AG04450 (cell line): ENCODE measurements around the gene PARD3B. TPM values are rescaled to one million over a fixed set of nuclear protein-coding genes. Genes with fewer than 3 reads are reported as not detected.
"Not testable (repeated sequence)": the region's sequence is repeated elsewhere in the genome, so short reads cannot be mapped to it uniquely, and the experiment has no call there.

Experiments
- CTCF ChIA-PET: fragments of 300-600, 350-600 bp; formaldehyde crosslinking; extraction: SDS; loops from one replicate; lab custom pipeline; 2022; ENCODE audit warnings: antibody characterized with exemption, inconsistent platforms; lab: Charles Lee
- POLR2A ChIA-PET: fragments of 350-600 bp; formaldehyde crosslinking; extraction: SDS; loops from one replicate; lab custom pipeline; 2021; ENCODE audit warnings: antibody characterized with exemption, inconsistent platforms; lab: Yijun Ruan, JAX
- DNase-seq: peaks from one replicate; pipeline ENCODE4 v3.0.0-alpha.2; 2011; ENCODE audit warnings: low read depth, low spot score
- H3K27ac ChIP-seq: one replicate; pipeline ENCODE4 v1.5.1; 2012; ENCODE audit warnings: low read depth, low read length, control low read depth
- H3K27me3 ChIP-seq: one replicate; pipeline ENCODE4 v1.6.0; 2012; ENCODE audit warnings: low read length; ENCODE audit not compliant: control insufficient read depth, insufficient read depth
- H3K4me3 ChIP-seq: 2 replicates; pipeline ENCODE4 v1.5.1; 2011; ENCODE audit warnings: mild to moderate bottlenecking, low read depth, low read length, control low read depth
- H3K9me3 ChIP-seq: 2 replicates; pipeline ENCODE4 v1.5.1; 2012; ENCODE audit warnings: low read length; ENCODE audit not compliant: control insufficient read depth, insufficient read depth
- polyA plus RNA-seq: library from polyadenylated mRNA; depleted of rRNA; stranded (reverse); fragments of >200 nt; gene quantifications from 2 replicates; pipeline ENCODE4 v1.2.3, GENCODE V29; 2011
- TF ChIP-seq, protein P1 (sequence below): IDR thresholded peaks from 2 replicates; pipeline ENCODE4 v1.5.1; 2011; ENCODE audit warnings: low read depth, low read length, control low read depth, inconsistent platforms

PARD3B gene
- polyA plus RNA-seq, 1 experiment: 8.5 TPM

DNA sequence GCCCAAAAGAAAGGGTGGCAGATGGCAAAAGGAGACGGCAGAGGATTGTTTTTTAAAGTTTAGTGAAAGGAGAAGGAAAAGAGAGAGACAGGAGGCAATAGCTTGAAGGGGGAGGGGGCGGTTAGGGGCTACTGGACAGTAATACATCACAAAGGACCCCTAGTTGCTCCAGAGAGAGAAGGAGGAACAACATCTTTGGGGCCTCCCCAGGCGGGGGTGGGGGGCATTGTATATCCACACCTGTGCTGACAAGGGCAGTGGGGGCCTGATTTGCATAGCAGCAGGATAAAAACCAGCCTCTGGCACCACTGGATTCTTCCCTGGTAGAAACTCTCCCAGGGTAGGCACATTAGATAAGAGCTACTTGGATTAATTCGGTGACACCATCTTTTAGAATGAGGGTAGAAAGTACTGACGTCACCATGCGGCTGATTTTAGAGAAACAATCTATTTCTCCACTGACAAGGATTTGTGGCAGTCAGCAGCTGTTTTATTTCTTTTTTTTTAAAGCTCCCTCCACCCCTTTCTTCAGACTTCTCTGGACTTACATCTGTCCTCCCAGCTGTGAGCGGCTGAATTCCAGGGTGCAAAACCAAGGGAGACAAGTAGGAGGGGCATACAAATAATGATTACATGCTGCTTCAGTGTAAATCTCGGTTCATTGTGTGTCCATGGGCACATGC lies 937.3 kb downstream of the PARD3B start:
- Histone ChIP-seq H3K27me3 (no peaks in the 10 kb centered on the region), H3K27ac (no peak overlapping the region), H3K4me3 (no peak overlapping the region), H3K9me3 (no peaks in the 10 kb centered on the region)
- TF ChIP-seq, protein P1, sequence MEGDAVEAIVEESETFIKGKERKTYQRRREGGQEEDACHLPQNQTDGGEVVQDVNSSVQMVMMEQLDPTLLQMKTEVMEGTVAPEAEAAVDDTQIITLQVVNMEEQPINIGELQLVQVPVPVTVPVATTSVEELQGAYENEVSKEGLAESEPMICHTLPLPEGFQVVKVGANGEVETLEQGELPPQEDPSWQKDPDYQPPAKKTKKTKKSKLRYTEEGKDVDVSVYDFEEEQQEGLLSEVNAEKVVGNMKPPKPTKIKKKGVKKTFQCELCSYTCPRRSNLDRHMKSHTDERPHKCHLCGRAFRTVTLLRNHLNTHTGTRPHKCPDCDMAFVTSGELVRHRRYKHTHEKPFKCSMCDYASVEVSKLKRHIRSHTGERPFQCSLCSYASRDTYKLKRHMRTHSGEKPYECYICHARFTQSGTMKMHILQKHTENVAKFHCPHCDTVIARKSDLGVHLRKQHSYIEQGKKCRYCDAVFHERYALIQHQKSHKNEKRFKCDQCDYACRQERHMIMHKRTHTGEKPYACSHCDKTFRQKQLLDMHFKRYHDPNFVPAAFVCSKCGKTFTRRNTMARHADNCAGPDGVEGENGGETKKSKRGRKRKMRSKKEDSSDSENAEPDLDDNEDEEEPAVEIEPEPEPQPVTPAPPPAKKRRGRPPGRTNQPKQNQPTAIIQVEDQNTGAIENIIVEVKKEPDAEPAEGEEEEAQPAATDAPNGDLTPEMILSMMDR: no peak
- POLR2A ChIA-PET: interaction anchor here (1.2 kb wide), 1 partner anchor 14 kb away, joined by 11 read pairs; no protein-coding TSS in a partner anchor
- no peak for DNase-seq
- CTCF ChIA-PET: interaction anchor here (1.2 kb wide), 1 partner anchor 13 kb away, joined by 3 read pairs; no protein-coding TSS in a partner anchor

DNA sequence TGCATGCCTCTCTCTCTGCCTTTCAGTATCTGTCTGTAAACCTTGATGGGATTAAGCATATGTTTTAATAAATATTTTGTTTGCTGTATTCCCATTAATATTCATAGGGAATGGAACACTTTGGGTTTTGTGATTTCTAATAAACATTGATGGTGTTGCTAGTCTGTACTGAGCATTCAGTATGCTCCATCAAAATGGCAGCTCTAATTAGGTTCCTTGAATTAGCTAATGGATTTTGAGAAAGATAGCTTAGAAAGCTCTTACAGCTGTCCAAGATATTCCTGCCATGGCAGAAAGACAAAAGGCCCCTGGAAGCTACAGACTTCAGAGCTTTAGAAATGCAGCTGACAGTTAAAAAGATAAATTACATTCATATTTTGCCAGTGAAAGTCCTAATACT lies 937.8 kb downstream of the PARD3B start:
- H3K27ac ChIP-seq: no peak overlapping the region
- TF ChIP-seq, protein P1: no peak
- DNase-seq: no peak
- POLR2A ChIA-PET: interaction anchor here (1.2 kb wide), 1 partner anchor 14 kb away, joined by 11 read pairs; no protein-coding TSS in a partner anchor
- no peaks in the 10 kb centered on the region for H3K27me3 ChIP-seq
- CTCF ChIA-PET: interaction anchor here (1.2 kb wide), 1 partner anchor 13 kb away, joined by 3 read pairs; no protein-coding TSS in a partner anchor
- H3K9me3 ChIP-seq: no peaks in the 10 kb centered on the region
- no peak overlapping the region for H3K4me3 ChIP-seq

DNA sequence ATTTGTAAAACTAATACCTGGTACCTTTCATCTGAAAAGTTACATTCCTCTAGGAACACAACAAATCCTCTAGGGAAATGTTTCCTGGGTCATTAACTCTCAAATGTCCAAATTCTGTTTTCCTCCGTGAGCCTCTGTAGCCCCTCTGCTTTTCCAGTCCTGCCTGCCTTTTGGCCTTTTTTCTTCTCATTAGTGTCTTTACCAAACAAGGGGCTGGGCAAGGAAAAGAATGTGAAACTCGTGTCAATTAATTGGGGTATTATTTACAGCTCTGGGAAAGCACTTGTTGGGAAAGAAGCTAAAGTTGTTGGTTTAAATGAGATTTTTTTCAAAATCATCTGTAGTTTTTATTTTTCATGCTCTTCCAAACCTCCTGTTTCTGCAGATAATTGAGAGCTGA lies 938.9 kb downstream of the PARD3B start:
- no peaks in the 10 kb centered on the region for H3K9me3 ChIP-seq
- no peak overlapping the region for H3K4me3 ChIP-seq
- ChIA-PET CTCF (no interaction called here), POLR2A (no interaction called here)
- DNase-seq: no peak
- H3K27ac ChIP-seq: no peak overlapping the region
- TF ChIP-seq, protein P1: no peak
- H3K27me3 ChIP-seq: no peaks in the 10 kb centered on the region

DNA sequence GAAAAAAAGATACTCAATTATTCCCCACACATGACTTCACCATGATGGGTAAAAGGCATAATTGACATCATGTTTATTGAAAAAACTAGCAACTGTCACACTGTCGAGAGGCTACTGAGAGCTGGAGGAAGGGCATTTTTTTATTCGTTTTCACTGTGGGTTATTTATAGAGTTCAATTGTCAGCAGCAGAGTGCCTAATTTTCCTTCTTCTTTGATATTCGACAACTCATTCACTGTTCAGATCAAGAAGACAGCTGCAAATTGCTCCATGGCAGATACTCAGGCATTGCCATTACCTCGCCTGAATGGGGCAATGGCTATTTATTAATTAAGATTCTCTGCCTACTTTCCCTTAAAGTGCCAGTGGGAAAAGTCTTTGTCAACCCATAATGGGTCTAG lies 939.5 kb downstream of the PARD3B start:
- no peak overlapping the region for H3K27ac ChIP-seq
- H3K4me3 ChIP-seq: no peak overlapping the region
- H3K27me3 ChIP-seq: no peaks in the 10 kb centered on the region
- no peak for DNase-seq
- no peaks in the 10 kb centered on the region for H3K9me3 ChIP-seq
- TF ChIP-seq, protein P1: no peak
- ChIA-PET CTCF (no interaction called here), POLR2A (interaction anchor here (0.6 kb wide), 1 partner anchor 249 kb away, joined by 3 read pairs; no protein-coding TSS in a partner anchor)

DNA sequence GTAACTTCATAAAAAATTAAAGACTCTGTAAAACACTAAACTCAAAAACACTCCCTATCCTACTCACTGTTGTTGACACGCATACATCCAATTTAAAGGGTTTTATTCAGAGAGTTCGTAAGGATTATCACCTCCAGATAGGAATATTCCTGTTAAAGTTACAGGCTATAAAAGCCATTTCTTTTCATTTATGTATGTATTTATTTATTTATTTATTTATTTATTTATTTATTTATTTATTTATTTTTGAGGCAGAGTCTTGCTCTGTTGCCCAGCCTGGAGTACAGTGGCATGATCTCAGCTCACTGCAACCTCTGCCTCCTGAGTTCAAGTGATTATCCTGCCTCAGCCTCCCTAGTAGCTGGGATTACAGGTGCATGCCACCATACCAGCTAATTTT lies 948.3 kb downstream of the PARD3B start:
- POLR2A ChIA-PET, H3K4me3 ChIP-seq, H3K27me3 ChIP-seq, DNase-seq, CTCF ChIA-PET, H3K9me3 ChIP-seq, H3K27ac ChIP-seq: not testable (repeated sequence)
